ENCODE data around the gene SYNC. TPM values are rescaled to one million over a fixed set of nuclear protein-coding genes. Genes with fewer than 3 reads are reported as not detected.

Gene SYNC
- total and polyA plus RNA-seq, 2 experiments from 2014 or later: 60.5 to 103 TPM

DNA sequence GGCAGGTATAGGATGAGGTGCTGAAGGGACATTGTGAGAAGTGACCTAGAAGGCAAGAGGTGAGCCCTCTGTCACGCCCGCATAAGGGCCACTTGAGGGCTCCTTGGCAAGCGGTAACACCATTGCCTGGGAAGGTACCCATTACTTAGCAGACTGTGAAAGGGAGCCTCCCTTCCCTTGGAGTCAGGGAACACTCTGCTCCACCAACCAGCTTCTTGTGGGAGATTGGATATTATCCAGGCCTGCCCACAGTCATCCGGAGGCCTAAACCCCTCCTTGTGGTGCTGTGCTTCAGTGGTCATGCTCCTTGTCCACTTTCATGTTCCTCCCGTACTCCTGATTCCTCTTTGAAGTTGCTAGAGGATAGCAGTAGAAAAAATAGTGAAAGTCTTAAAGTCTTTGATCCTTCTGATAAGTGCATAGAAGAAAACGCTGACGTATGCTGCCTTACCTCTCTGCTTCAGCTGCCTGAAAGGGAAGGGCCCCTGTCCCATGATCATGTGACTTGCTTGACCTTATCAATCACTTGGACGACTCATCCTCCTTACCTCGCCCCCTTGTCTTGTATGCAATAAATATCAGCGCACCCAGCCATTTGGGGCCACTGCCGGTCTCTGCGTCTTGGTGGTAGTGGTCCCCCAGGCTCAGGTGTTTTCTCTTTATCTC is 35.5 kb downstream of the SYNC start:
- no peaks in the 10 kb centered on the region for H4K20me1 ChIP-seq (ENCODE audit: insufficient read depth)
- in situ Hi-C loops (cut with MboI): no loop called here
- no peaks in the 10 kb centered on the region; the same call in 1 of the 2 replicates for H3F3A ChIP-seq (ENCODE audit: insufficient read depth)
- no peak overlapping the region for H3K4me3 ChIP-seq
- peaks cover 64% of the 10 kb centered on the region for H3K79me2 ChIP-seq (ENCODE audit: insufficient read depth)
- 80 to 83% methylated on average over 11 to 12 of the region's 12 CpGs for WGBS, 2 experiments (ENCODE audit: low coverage in 1 of 2, low lambda C conversion rate in 2 of 2, missing lambda C conversion rate in 2 of 2)
- H3K27me3 ChIP-seq (replicated peaks; ENCODE audit: insufficient read depth): no peaks in the 10 kb centered on the region
- no peak for DNase-seq
- H3K36me3 ChIP-seq (ENCODE audit: low read depth): peaks cover 71% of the 10 kb centered on the region
- no peak overlapping the region for H3K4me2 ChIP-seq (ENCODE audit: unreplicated experiment)
- H2AFZ ChIP-seq: no peak overlapping the region
- H3K27ac ChIP-seq: no peak overlapping the region
- TF ChIP-seq EZH2phosphoT487 (IDR thresholded peaks at IDR 0.05; ENCODE audit: insufficient read depth, low read depth): no peak
- no peak for TF ChIP-seq EZH2 (IDR thresholded peaks at IDR 0.05; ENCODE audit: insufficient read depth, poor library complexity, severe bottlenecking)
- H3K9me2 ChIP-seq (ENCODE audit: insufficient read depth): no peaks in the 10 kb centered on the region
- no peak overlapping the region for H3K9ac ChIP-seq
- no peaks in the 10 kb centered on the region for H3K4me1 ChIP-seq (ENCODE audit: insufficient read depth)
- H3K9me3 ChIP-seq (ENCODE audit: low read depth): no peaks in the 10 kb centered on the region

DNA sequence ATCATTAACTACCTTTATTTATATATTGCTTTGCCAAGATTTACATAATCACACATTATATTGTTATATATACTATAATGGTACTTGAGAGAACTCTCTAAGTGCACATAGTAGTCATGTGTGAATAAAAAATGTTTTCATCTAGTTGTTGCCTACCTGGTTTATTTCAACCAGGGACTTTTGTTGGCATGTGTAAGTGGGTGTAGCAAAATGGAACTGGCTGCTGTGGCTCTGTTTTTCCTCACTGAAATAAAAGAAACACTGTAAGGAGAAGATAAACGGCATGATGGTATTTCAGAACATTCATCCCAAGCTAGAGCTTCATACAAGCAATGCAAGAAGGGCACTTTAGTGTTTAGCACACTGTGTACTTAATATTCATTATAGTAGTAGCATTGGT is 36.7 kb downstream of the SYNC start:
- Histone ChIP-seq H3K27ac (no peak overlapping the region), H4K20me1 (ENCODE audit: insufficient read depth) (no peaks in the 10 kb centered on the region), H3F3A (ENCODE audit: insufficient read depth) (no peaks in the 10 kb centered on the region; the same call in 1 of the 2 replicates), H3K4me3 (no peak overlapping the region), H3K36me3 (ENCODE audit: low read depth) (peaks cover 62% of the 10 kb centered on the region), H3K9me2 (ENCODE audit: insufficient read depth) (no peaks in the 10 kb centered on the region), H3K4me2 (ENCODE audit: unreplicated experiment) (no peak overlapping the region), H3K9me3 (ENCODE audit: low read depth) (no peaks in the 10 kb centered on the region), H2AFZ (no peak overlapping the region), H3K79me2 (ENCODE audit: insufficient read depth) (peaks cover 72% of the 10 kb centered on the region), H3K9ac (no peak overlapping the region), H3K4me1 (ENCODE audit: insufficient read depth) (no peaks in the 10 kb centered on the region), H3K27me3 (replicated peaks; ENCODE audit: insufficient read depth) (no peaks in the 10 kb centered on the region)
- in situ Hi-C loops (cut with MboI): no loop called here
- DNase-seq: no peak
- TF ChIP-seq EZH2 (IDR thresholded peaks at IDR 0.05; ENCODE audit: insufficient read depth, poor library complexity, severe bottlenecking) (no peak), EZH2phosphoT487 (IDR thresholded peaks at IDR 0.05; ENCODE audit: insufficient read depth, low read depth) (no peak)
- WGBS, 2 experiments (ENCODE audit: low coverage in 1 of 2, low lambda C conversion rate in 2 of 2, missing lambda C conversion rate in 2 of 2): 53 to 58% methylated on average over 1 of the region's 1 CpG

DNA sequence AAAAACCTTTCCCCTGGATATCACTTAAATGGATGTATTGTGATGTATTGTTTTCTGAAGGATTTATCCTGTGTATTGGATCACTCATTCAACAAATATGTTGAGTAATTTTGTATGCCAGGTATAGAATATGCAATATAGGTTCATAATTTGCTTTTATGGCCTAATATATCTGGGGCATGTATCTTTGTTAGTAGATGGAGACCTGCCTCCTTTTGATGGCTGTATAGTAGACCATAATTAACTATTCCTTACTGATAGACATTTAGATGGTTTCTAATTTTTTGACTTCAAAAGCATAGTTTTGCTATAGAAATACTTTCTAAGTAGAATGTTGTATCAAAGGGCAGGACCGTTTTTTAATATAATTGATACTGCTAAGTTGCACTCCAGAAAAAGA is 43.0 kb downstream of the SYNC start:
- no peaks in the 10 kb centered on the region for H3K27me3 ChIP-seq (replicated peaks; ENCODE audit: insufficient read depth)
- H3K4me2 ChIP-seq (ENCODE audit: unreplicated experiment): no peak overlapping the region
- peaks cover 85% of the 10 kb centered on the region for H3K79me2 ChIP-seq (ENCODE audit: insufficient read depth)
- no peak overlapping the region for H3K4me3 ChIP-seq
- H3K4me1 ChIP-seq (ENCODE audit: insufficient read depth): no peaks in the 10 kb centered on the region
- H4K20me1 ChIP-seq (ENCODE audit: insufficient read depth): no peaks in the 10 kb centered on the region
- peaks cover 4% of the 10 kb centered on the region; the same call in 1 of the 2 replicates for H3F3A ChIP-seq (ENCODE audit: insufficient read depth)
- TF ChIP-seq EZH2phosphoT487 (IDR thresholded peaks at IDR 0.05; ENCODE audit: insufficient read depth, low read depth) (no peak), EZH2 (IDR thresholded peaks at IDR 0.05; ENCODE audit: insufficient read depth, poor library complexity, severe bottlenecking) (no peak)
- H3K36me3 ChIP-seq (ENCODE audit: low read depth): peaks cover 50% of the 10 kb centered on the region
- no peak overlapping the region for H3K27ac ChIP-seq
- H3K9me2 ChIP-seq (ENCODE audit: insufficient read depth): no peaks in the 10 kb centered on the region
- no peak overlapping the region for H3K9ac ChIP-seq
- H3K9me3 ChIP-seq (ENCODE audit: low read depth): no peaks in the 10 kb centered on the region
- WGBS, 2 experiments (ENCODE audit: low coverage in 1 of 2, low lambda C conversion rate in 2 of 2, missing lambda C conversion rate in 2 of 2): 61 to 79% methylated on average over 1 of the region's 1 CpG
- no peak for DNase-seq
- no peak overlapping the region for H2AFZ ChIP-seq
- in situ Hi-C loops (cut with MboI): no loop called here

DNA sequence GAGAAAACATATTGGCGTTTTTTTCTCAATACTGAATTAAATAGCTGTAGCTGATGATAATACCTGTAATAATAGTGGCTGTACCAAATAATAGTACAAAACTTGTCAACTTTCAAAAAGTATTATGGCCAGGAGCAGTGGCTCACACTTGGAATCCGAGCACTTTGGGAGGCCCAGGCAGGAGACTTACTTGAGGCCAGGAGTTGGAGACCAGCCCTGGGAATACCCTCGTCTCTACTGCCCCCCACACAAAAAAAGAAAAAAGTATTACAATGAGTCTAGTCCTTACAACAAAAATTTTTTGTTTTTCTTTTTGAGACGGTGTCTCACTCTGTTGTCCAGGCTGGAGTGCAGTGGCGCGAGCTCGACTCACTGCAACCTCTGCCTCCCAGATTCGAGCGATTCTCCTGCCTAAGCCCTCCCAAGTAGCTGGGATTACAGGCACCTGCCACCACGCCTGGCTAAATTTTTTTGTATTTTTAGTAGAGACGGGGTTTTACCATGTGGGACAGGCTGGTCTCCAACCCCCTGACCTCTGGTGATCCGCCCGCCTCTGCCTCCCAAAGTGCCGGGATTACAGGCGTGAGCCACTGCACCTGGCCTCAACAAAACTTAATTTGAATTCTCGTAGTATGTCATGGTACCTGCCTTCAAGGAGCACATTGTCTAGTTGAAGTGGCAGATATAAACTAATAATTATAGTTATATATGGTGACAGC is 50.2 kb downstream of the SYNC start:
- H3K27me3 ChIP-seq (replicated peaks; ENCODE audit: insufficient read depth): no peaks in the 10 kb centered on the region
- peaks cover 28% of the 10 kb centered on the region for H3K36me3 ChIP-seq (ENCODE audit: low read depth)
- no peaks in the 10 kb centered on the region for H4K20me1 ChIP-seq (ENCODE audit: insufficient read depth)
- no peak overlapping the region for H2AFZ ChIP-seq
- H3K9me3 ChIP-seq (ENCODE audit: low read depth): no peaks in the 10 kb centered on the region
- peaks cover 28% of the 10 kb centered on the region; the same call in 1 of the 2 replicates for H3F3A ChIP-seq (ENCODE audit: insufficient read depth)
- in situ Hi-C loops (cut with MboI): no loop called here
- peak overlapping the region; percentile 89 for H3K4me3 ChIP-seq
- peak overlapping the region; percentile 98 for H3K9ac ChIP-seq
- peaks cover 89% of the 10 kb centered on the region for H3K79me2 ChIP-seq (ENCODE audit: insufficient read depth)
- 82 to 83% methylated on average over 16 of the region's 16 CpGs for WGBS, 2 experiments (ENCODE audit: low coverage in 1 of 2, low lambda C conversion rate in 2 of 2, missing lambda C conversion rate in 2 of 2)
- H3K4me2 ChIP-seq (ENCODE audit: unreplicated experiment): peak overlapping the region; percentile 91
- TF ChIP-seq EZH2phosphoT487 (IDR thresholded peaks at IDR 0.05; ENCODE audit: insufficient read depth, low read depth): no peak
- TF ChIP-seq EZH2 (IDR thresholded peaks at IDR 0.05; ENCODE audit: insufficient read depth, poor library complexity, severe bottlenecking): no peak
- peak overlapping the region; percentile 99 for H3K27ac ChIP-seq
- no peaks in the 10 kb centered on the region for H3K9me2 ChIP-seq (ENCODE audit: insufficient read depth)
- DNase-seq: no peak
- peaks cover 20% of the 10 kb centered on the region for H3K4me1 ChIP-seq (ENCODE audit: insufficient read depth)
